Endothelial cell of umbilical vein (primary cell): ENCODE measurements around the gene PGAM1. TPM values are rescaled to one million over a fixed set of nuclear protein-coding genes. Genes with fewer than 3 reads are reported as not detected.

Source experiments
- BruUV-seq: library from RNA; stranded (reverse); fragments of 400-500 nt; replicated peaks from 2 replicates; lab custom pipeline; 2021; lab: Mats Ljungman, UMichigan
- CTCF ChIA-PET: fragments of 300-600, 350-600 bp; sonication (Branson Sonifier 250); formaldehyde crosslinking; loops from one replicate; lab custom pipeline; 2021; ENCODE audit warnings: antibody characterized with exemption, inconsistent platforms; lab: Charles Lee
- POLR2A ChIA-PET: fragments of 300-600, 350-600 bp; sonication (Branson Sonifier 250); formaldehyde crosslinking; loops from one replicate; lab custom pipeline; 2021; ENCODE audit warnings: antibody characterized with exemption, inconsistent platforms; lab: Charles Lee
- DNase-seq: peaks from one replicate; pipeline ENCODE4 v3.0.0-alpha.2; 2011; ENCODE audit warnings: low read depth, low spot score
- FAIRE-seq: peaks from 2 replicates; lab custom pipeline; 2011; peaks lifted over from hg19 to GRCh38; lab: Jason Lieb, UNC
- H2AFZ ChIP-seq: 2 replicates; pipeline ENCODE4 v1.6.0; 2012; ENCODE audit warnings: low read depth, low read length, control low read depth, inconsistent platforms
- H3K27ac ChIP-seq: 2 replicates; pipeline ENCODE4 v1.5.1; 2011; ENCODE audit warnings: low read depth, mild to moderate bottlenecking, control low read depth, low read length, moderate library complexity; ENCODE audit not compliant: insufficient read depth
- H3K27me3 ChIP-seq, 2 experiments: 2 replicates each; pipeline versions ENCODE4 v1.6.0 to v1.6.1; 2011; ENCODE audit warnings: low read length in 2 of 2, mixed read lengths in 1 of 2; ENCODE audit not compliant: control insufficient read depth in 2 of 2, insufficient read depth in 2 of 2
- H3K36me3 ChIP-seq, 2 experiments: 2 replicates in 1 of 2; 3 replicates in 1 of 2; pipeline ENCODE4 v1.5.1; 2011; ENCODE audit warnings: low read length in 2 of 2, mild to moderate bottlenecking in 1 of 2, moderate library complexity in 1 of 2; ENCODE audit not compliant: control insufficient read depth in 2 of 2, insufficient read depth in 2 of 2; ENCODE audit errors: extremely low read depth in 1 of 2
- H3K4me1 ChIP-seq: 3 replicates; pipeline ENCODE4 v1.5.1; 2011; ENCODE audit warnings: mild to moderate bottlenecking, low read length; ENCODE audit not compliant: control insufficient read depth, insufficient read depth; ENCODE audit errors: extremely low read depth
- H3K4me2 ChIP-seq: 2 replicates; pipeline ENCODE4 v1.6.1; 2011; ENCODE audit warnings: low read length, control low read depth, mixed read lengths; ENCODE audit not compliant: insufficient read depth
- H3K4me3 ChIP-seq, 3 experiments: fragments of 200-600 bp in 1 of 3; sonication (generic), shearing (Covaris generic) in 1 of 3; replicated peaks in 1 of 3; 2 replicates each; pipeline ENCODE4 v1.5.1; 2011 to 2016; ENCODE audit warnings: control low read depth in 3 of 3, low read length in 3 of 3, mild to moderate bottlenecking in 2 of 3, inconsistent platforms in 1 of 3, low read depth in 1 of 3, moderate library complexity in 1 of 3; ENCODE audit not compliant: insufficient read depth in 1 of 3
- H3K79me2 ChIP-seq: 2 replicates; pipeline ENCODE4 v1.6.0; 2012; ENCODE audit warnings: low read length, inconsistent platforms; ENCODE audit not compliant: control insufficient read depth, insufficient read depth
- H3K9ac ChIP-seq: replicated peaks from 2 replicates; pipeline ENCODE3; 2011; ENCODE audit warnings: low read length, control low read depth; ENCODE audit not compliant: insufficient read depth; ENCODE audit errors: extremely low read depth
- H3K9me1 ChIP-seq: replicated peaks from 3 replicates; pipeline ENCODE4 v1.6.0; 2011; ENCODE audit warnings: mild to moderate bottlenecking, low read length; ENCODE audit not compliant: control insufficient read depth, insufficient read depth; ENCODE audit errors: extremely low read depth
- H3K9me3 ChIP-seq: replicated peaks from 2 replicates; pipeline ENCODE4 v1.5.1; 2012; ENCODE audit warnings: low read length, inconsistent platforms; ENCODE audit not compliant: control insufficient read depth, insufficient read depth
- H4K20me1 ChIP-seq: replicated peaks from 2 replicates; pipeline ENCODE3; 2011; ENCODE audit warnings: mild to moderate bottlenecking, low read length; ENCODE audit not compliant: control insufficient read depth, insufficient read depth; ENCODE audit errors: extremely low read depth
- EZH2 ChIP-seq: IDR thresholded peaks from 2 replicates; pipeline ENCODE4 v1.6.1; 2012; ENCODE audit warnings: borderline replicate concordance, low read depth, mild to moderate bottlenecking, moderate library complexity, low read length, inconsistent platforms; ENCODE audit not compliant: severe bottlenecking
- FOS ChIP-seq: IDR thresholded peaks from 2 replicates; pipeline ENCODE4 v1.6.1; 2011; ENCODE audit warnings: mild to moderate bottlenecking, low read length, moderate library complexity, borderline replicate concordance; ENCODE audit not compliant: insufficient read depth
- GATA2 ChIP-seq: IDR thresholded peaks from 2 replicates; pipeline ENCODE4 v1.7.0; 2011; ENCODE audit warnings: low read depth, mild to moderate bottlenecking, moderate library complexity, mixed read lengths, low read length; ENCODE audit not compliant: insufficient read length, insufficient read depth
- JUN ChIP-seq: IDR thresholded peaks from 2 replicates; pipeline ENCODE4 v1.6.1; 2011; ENCODE audit warnings: borderline replicate concordance, low read depth; ENCODE audit not compliant: insufficient read length, insufficient read depth
- MAX ChIP-seq: IDR thresholded peaks from 2 replicates; pipeline ENCODE4 v1.6.1; 2011; ENCODE audit not compliant: insufficient read depth, insufficient read length
- dilution Hi-C: fragments of 300-500 bp; cut with MboI; formaldehyde crosslinking; loops from one replicate; pipeline ENCODE4 v1.15.0; 2019; ENCODE audit warnings: low sequenced_read_pairs; ENCODE audit not compliant: extremely low pct_ligation_motif_present
- intact Hi-C: fragments of 100-400 bp; cut with micrococcal nuclease; formaldehyde crosslinking; loops from one replicate; pipeline ENCODE4 v1.10.0; 2022
- polyA plus RNA-seq, 4 experiments: library from polyadenylated mRNA; depleted of rRNA in 3 of 4; stranded (reverse) in 3 of 4; unstranded in 1 of 4; fragments of >200 nt; gene quantifications; 2 replicates each; pipeline versions ENCODE4 v1.2.1 to v1.2.3, GENCODE V29; 2011 to 2012; ENCODE audit warnings: missing spikeins in 1 of 4
- total RNA-seq: library from RNA; stranded (reverse); gene quantifications from 2 replicates; pipeline ENCODE4 v1.2.3, GENCODE V29; 2021

Gene PGAM1
- total and polyA plus RNA-seq, 2 donors (not counting 3 experiments of a cell fraction or from before 2014, with no cell fraction given), result 375 TPM

GRCh38 chr10:97399843-97400545 lies 26.0 kb upstream of the PGAM1 start:
- H4K20me1 ChIP-seq, result no peaks in the 10 kb centered on the region
- FAIRE-seq (peak; percentile 66), DNase-seq (peak; percentile 38)
- intact Hi-C loops, result loop anchor here (2.0 kb wide), 1 partner anchor 43 kb away; no protein-coding TSS in a partner anchor
- H3K9me1 ChIP-seq, result no peaks in the 10 kb centered on the region
- dilution Hi-C loops, result no loop called here
- peak overlapping the region; percentile 58 for H2AFZ ChIP-seq
- peaks cover 10% of the 10 kb centered on the region for H3K4me1 ChIP-seq
- H3K27me3 ChIP-seq, result no peaks in the 10 kb centered on the region
- peak overlapping the region; percentile 75 for H3K27ac ChIP-seq
- H3K4me3 ChIP-seq, result peak overlapping the region; percentile 54 to 84 (median 58)
- peaks cover 0 to 3% of the 10 kb centered on the region in 2 experiments for H3K36me3 ChIP-seq
- TF ChIP-seq FOS (no peak), MAX (no peak), GATA2 (no peak), JUN (peak; percentile 37), EZH2 (no peak)
- peak overlapping the region; percentile 94 for H3K4me2 ChIP-seq
- CTCF ChIA-PET, result interaction anchor here (1.0 to 2.7 kb wide), 6 partner anchors 45 to 327 kb away, joined by 3 to 14 read pairs (median 8); partner anchors contain the start of gene FRAT2
- no TSS peak for BruUV-seq
- peaks cover 4% of the 10 kb centered on the region for H3K79me2 ChIP-seq
- no peaks in the 10 kb centered on the region for H3K9me3 ChIP-seq
- H3K9ac ChIP-seq, result peak overlapping the region; percentile 90
- POLR2A ChIA-PET, result interaction anchor here (0.5 to 0.6 kb wide), 2 partner anchors 35 to 196 kb away, joined by 3 to 4 read pairs; no protein-coding TSS in a partner anchor
